ENCODE results near the gene SRSF5. TPM values are rescaled to one million over a fixed set of nuclear protein-coding genes. Genes with fewer than 3 reads are reported as not detected.

The SRSF5 gene
- total RNA-seq, 1 experiment from 2014 or later = 389 TPM

- Mint-ChIP-seq H3K4me1 (peaks cover 19 to 29% of the 10 kb centered on the region in 2 experiments), H3K4me3 (peak overlapping the region; percentile 99 to 100), H3K27me3 (ENCODE audit: low read depth) (peaks cover 4% of the 10 kb centered on the region), H3K27ac (peak overlapping the region in 2 of 3 experiments; percentile 36 to 100; a peak in 2 of 7 replicates), H3K9me3 (no peaks in the 10 kb centered on the region), H3K36me3 (ENCODE audit: insufficient read depth in 1 of 3, low read depth in 3 of 3) (peaks cover 55 to 66% (median 61%) of the 10 kb centered on the region in 3 experiments)
- Histone ChIP-seq H3K27ac (ENCODE audit: insufficient read length, low read depth, low read length) (no peak overlapping the region), H3K9ac (ENCODE audit: extremely low read depth, insufficient read length, low read length) (no peak overlapping the region), H3K23me2 (ENCODE audit: insufficient read length, low read depth, low read length, poor library complexity, severe bottlenecking) (peaks cover 6% of the 10 kb centered on the region), H4K8ac (replicated peaks; ENCODE audit: insufficient read length, low read depth, low read length) (no peak overlapping the region), H2BK120ac (ENCODE audit: low read depth, low read length, poor library complexity, severe bottlenecking) (no peak overlapping the region), H3K56ac (ENCODE audit: insufficient read length, low read depth, low read length) (no peak overlapping the region), H3K14ac (ENCODE audit: insufficient read depth, low read length) (no peak overlapping the region), H3T11ph (ENCODE audit: low read length) (no peak overlapping the region), H3K23ac (ENCODE audit: insufficient read length, low read depth, low read length) (no peak overlapping the region), H4K20me1 (ENCODE audit: control insufficient read depth, insufficient read depth, insufficient read length) (no peaks in the 10 kb centered on the region), H3K27me3 (ENCODE audit: insufficient read depth, low read length) (no peaks in the 10 kb centered on the region; the same call in 1 of the 2 replicates), H4K91ac (ENCODE audit: insufficient read length, low read depth, low read length) (no peak overlapping the region), H3K79me2 (ENCODE audit: insufficient read depth, low read length) (peaks cover 3% of the 10 kb centered on the region; the same call in 1 of the 2 replicates), H3K4me1 (ENCODE audit: insufficient read depth, low read length) (no peaks in the 10 kb centered on the region), H2AFZ (ENCODE audit: low read length) (no peak overlapping the region), H3K9me3 (ENCODE audit: control insufficient read depth, low read depth, low read length) (no peaks in the 10 kb centered on the region), H3K4me2 (ENCODE audit: insufficient read depth, insufficient read length, low read length) (peak overlapping the region; percentile 54), H2BK15ac (ENCODE audit: low read depth, low read length) (no peak overlapping the region), H2BK5ac (ENCODE audit: insufficient read length, low read length) (no peak overlapping the region), H4K5ac (ENCODE audit: insufficient read length, low read depth, low read length) (no peak overlapping the region), H3K18ac (ENCODE audit: insufficient read length, low read depth, low read length) (no peak overlapping the region), H2AK5ac (ENCODE audit: insufficient read length, low read length) (no peak overlapping the region), H2BK12ac (ENCODE audit: insufficient read length, low read depth, low read length) (no peak overlapping the region), H3K4ac (ENCODE audit: low read depth, low read length) (no peak overlapping the region), H2BK20ac (ENCODE audit: low read depth, low read length, poor library complexity, severe bottlenecking) (no peak overlapping the region), H3K79me1 (ENCODE audit: insufficient read depth, low read depth, low read length, poor library complexity, severe bottlenecking) (peaks cover 6% of the 10 kb centered on the region)
- DNase-seq = no peak
- no peak for TF ChIP-seq CTCF (conservative IDR thresholded peaks at IDR 0.05)
- no CpG with 5 or more reads among the region's 8 CpGs for WGBS (ENCODE audit: extremely low coverage, insufficient read length, low lambda C conversion rate)
Observed at GRCh38 chr14:69768873-69769272, 1.9 kb downstream of the SRSF5 start.
